ENCODE results near the gene ORAI3. TPM values are rescaled to one million over a fixed set of nuclear protein-coding genes. Genes with fewer than 3 reads are reported as not detected.

Gene ORAI3
- total RNA-seq, 2 donors from 2014 or later, result 7.4 to 16.8 TPM

DNA sequence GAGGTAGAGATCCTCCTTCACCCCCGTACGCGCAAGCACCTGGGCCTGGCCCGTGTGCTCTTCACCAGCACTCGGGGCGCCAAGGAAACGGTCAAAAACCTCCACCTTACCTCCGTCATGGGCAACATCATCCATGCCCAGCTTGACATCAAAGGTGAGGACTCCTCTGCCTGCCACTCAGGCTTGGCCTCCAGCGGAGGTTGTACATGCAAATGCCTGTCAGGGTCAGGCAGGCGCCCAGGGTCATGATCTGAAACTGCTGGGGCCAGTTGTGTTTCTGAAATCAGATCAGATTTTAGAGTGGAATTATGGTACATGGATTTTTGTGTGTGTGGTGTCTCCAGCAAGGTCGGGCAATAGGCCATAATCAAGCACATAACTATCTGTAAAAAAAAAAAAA, 12.5 kb downstream of the ORAI3 start:
- ATAC-seq, result no peak
- H3K4me1 Mint-ChIP-seq (ENCODE audit: low read depth in 2 of 2), result peaks cover 26 to 28% of the 10 kb centered on the region in 2 donors
- no peak overlapping the region for H3K4me3 Mint-ChIP-seq
- peaks cover 25% of the 10 kb centered on the region for H3K36me3 Mint-ChIP-seq
- no peaks in the 10 kb centered on the region for H3K27me3 Mint-ChIP-seq
- no peaks in the 10 kb centered on the region for H3K9me3 Mint-ChIP-seq
- no peak for DNase-seq (ENCODE audit: low spot score)
- no peak overlapping the region for H3K27ac Mint-ChIP-seq

DNA sequence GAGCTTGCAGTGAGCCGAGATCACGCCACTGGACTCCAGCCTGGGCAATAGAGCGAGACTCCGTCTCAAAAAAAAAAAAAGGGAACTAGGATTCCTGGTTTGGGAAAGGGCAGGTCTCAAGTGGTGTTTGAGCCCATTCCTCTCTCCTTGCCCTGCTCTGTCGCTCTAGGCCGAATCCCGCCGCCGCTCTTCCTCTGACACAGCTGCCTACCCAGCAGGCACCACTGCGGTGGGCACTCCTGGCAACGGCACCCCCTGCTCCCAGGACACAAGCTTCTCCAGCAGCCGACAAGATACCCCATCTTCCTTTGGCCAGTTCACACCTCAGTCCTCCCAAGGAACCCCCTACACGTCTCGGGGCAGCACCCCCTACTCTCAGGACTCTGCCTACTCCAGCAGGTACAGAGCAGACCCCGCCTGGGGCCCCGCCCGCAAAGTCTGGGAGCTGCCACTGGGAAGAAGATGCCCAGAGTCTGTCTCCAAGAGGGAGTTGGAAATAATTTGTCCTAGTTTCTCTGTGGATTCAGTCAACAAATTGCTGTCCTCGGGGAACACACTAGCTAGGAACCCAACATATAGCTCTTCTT, 15.2 kb downstream of the ORAI3 start:
- Mint-ChIP-seq H3K36me3 (peaks cover 32% of the 10 kb centered on the region), H3K27me3 (no peaks in the 10 kb centered on the region), H3K27ac (no peak overlapping the region), H3K4me3 (no peak overlapping the region), H3K9me3 (no peaks in the 10 kb centered on the region), H3K4me1 (ENCODE audit: low read depth in 2 of 2) (peaks cover 16 to 23% of the 10 kb centered on the region in 2 donors)
- no peak for DNase-seq (ENCODE audit: low spot score)
- peak; percentile 5 to 28 for ATAC-seq

DNA sequence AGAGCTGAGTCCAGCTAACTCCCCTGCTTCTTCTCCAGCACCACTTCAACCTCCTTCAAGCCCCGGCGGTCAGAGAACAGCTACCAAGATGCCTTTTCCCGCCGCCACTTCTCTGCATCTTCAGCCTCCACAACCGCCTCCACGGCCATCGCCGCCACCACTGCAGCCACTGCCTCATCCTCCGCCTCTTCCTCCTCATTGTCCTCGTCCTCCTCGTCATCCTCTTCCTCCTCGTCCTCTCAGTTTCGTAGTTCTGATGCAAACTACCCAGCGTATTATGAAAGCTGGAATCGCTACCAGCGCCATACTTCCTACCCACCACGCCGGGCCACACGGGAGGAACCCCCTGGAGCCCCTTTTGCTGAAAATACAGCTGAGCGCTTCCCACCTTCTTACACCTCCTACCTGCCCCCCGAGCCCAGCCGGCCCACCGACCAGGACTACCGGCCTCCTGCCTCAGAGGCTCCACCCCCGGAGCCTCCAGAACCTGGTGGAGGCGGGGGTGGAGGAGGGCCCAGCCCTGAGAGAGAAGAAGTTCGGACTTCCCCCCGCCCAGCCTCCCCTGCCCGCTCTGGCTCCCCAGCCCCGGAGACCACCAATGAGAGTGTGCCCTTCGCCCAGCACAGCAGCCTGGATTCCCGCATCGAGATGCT, 15.8 kb downstream of the ORAI3 start:
- no peaks in the 10 kb centered on the region for H3K27me3 Mint-ChIP-seq
- no peak overlapping the region for H3K4me3 Mint-ChIP-seq
- H3K36me3 Mint-ChIP-seq, result peaks cover 30% of the 10 kb centered on the region
- H3K4me1 Mint-ChIP-seq (ENCODE audit: low read depth in 2 of 2), result peaks cover 9 to 16% of the 10 kb centered on the region in 2 donors
- H3K27ac Mint-ChIP-seq, result no peak overlapping the region
- no peak for ATAC-seq
- no peak for DNase-seq (ENCODE audit: low spot score)
- no peaks in the 10 kb centered on the region for H3K9me3 Mint-ChIP-seq

DNA sequence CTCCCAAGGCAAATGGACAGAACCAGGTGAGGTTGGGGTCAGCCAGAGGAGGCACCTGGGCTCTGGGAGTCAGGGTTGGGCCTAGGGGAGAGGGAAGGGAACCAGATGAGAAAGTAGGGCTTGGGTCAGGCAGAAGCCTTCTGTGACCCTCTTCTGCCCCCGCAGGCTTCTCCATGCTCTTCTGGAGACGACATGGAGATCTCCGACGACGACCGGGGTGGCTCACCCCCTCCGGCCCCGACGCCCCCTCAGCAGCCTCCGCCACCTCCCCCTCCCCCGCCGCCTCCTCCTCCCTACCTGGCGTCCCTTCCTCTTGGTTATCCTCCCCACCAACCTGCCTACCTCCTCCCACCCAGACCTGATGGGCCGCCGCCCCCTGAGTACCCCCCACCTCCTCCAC, 16.6 kb downstream of the ORAI3 start:
- Mint-ChIP-seq H3K4me1 (ENCODE audit: low read depth in 2 of 2) (peaks cover 2 to 9% of the 10 kb centered on the region in 2 donors), H3K36me3 (peaks cover 24% of the 10 kb centered on the region), H3K27ac (no peak overlapping the region), H3K4me3 (no peak overlapping the region), H3K9me3 (no peaks in the 10 kb centered on the region), H3K27me3 (no peaks in the 10 kb centered on the region)
- no peak for DNase-seq (ENCODE audit: low spot score)
- no peak for ATAC-seq

DNA sequence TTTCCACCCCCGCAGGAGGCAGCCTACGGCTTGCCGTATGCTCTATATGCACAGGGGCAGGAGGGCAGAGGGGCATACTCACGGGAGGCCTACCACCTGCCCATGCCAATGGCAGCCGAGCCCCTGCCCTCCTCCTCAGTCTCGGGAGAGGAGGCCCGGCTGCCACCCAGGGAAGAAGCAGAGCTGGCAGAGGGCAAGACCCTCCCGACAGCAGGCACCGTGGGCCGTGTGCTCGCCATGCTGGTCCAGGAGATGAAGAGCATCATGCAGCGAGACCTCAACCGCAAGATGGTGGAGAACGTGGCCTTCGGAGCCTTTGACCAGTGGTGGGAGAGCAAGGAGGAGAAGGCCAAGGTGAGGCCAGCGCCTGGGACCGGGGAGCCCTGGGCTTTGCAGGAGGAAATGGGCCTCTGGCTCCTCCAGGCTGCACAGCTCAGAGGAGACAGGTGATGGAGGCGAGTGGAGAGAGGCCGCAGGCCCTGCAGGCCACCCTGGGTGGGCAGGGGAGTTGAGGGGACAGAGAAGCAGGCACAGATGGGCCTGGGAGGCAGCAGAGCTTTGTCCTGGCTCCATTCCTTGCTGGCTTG, 17.3 kb downstream of the ORAI3 start:
- ATAC-seq, result no peak
- no peaks in the 10 kb centered on the region for H3K27me3 Mint-ChIP-seq
- DNase-seq (ENCODE audit: low spot score), result no peak
- H3K4me3 Mint-ChIP-seq, result no peak overlapping the region
- H3K27ac Mint-ChIP-seq, result no peak overlapping the region
- no peaks in the 10 kb centered on the region for H3K9me3 Mint-ChIP-seq
- H3K4me1 Mint-ChIP-seq (ENCODE audit: low read depth in 2 of 2), result peaks cover 0 to 13% of the 10 kb centered on the region in 2 donors
- peaks cover 24% of the 10 kb centered on the region for H3K36me3 Mint-ChIP-seq

DNA sequence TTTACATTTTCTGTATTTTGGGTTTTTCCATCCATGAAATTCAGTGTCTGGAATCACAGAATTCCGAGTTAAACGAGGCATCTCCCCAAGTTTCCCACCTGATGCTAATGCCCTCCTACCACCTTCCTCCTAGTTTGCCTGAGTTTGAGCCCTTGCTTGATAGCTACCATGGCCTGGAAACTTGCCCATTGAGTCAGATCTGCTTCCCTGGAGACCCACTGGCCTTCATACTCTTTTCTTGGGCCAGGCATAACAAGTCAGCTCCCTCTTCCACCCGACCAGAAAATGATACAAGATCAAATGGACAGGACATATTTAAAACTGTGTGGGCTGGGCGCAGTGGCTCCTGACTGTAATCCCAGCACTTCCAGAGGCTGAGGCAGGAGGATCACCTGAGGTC, 18.9 kb downstream of the ORAI3 start:
- H3K4me1 Mint-ChIP-seq (ENCODE audit: low read depth in 2 of 2), result peaks cover 0 to 14% of the 10 kb centered on the region in 2 donors
- no peak overlapping the region for H3K27ac Mint-ChIP-seq
- no peaks in the 10 kb centered on the region for H3K9me3 Mint-ChIP-seq
- no peak for ATAC-seq
- peaks cover 29% of the 10 kb centered on the region for H3K36me3 Mint-ChIP-seq
- no peaks in the 10 kb centered on the region for H3K27me3 Mint-ChIP-seq
- DNase-seq (ENCODE audit: low spot score), result no peak
- no peak overlapping the region for H3K4me3 Mint-ChIP-seq

DNA sequence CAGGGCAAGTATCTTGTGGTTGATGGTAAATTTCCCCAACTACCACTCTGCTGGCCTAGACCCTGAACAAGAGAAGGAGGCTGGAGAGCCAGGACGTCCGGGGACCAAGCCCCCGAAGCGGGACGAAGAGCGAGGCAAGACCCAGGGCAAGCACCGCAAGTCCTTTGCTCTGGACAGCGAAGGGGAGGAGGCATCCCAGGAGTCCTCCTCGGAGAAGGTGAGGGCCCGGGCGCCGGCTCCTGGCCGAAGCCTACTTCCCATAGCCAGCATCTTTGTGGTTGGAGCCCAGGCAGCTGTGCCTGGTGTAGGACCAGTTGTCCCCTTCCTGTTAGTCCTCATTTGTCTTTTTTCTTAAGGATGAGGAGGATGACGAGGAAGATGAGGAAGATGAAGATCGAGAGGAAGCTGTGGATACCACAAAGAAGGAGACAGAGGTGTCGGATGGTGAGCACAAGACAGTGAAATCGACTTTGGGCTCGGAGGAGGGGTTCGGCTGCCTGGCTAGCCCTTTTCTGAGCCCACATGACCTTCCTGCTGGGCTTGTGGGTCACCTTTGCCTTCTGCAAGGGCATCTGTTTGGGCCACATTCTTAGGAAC, 20.5 kb downstream of the ORAI3 start:
- DNase-seq (ENCODE audit: low spot score) (no peak), ATAC-seq (no peak)
- H3K4me1 Mint-ChIP-seq (ENCODE audit: low read depth in 2 of 2), result peaks cover 12 to 25% of the 10 kb centered on the region in 2 donors
- no peak overlapping the region for H3K27ac Mint-ChIP-seq
- H3K4me3 Mint-ChIP-seq, result no peak overlapping the region
- no peaks in the 10 kb centered on the region for H3K9me3 Mint-ChIP-seq
- H3K27me3 Mint-ChIP-seq, result no peaks in the 10 kb centered on the region
- peaks cover 39% of the 10 kb centered on the region for H3K36me3 Mint-ChIP-seq

DNA sequence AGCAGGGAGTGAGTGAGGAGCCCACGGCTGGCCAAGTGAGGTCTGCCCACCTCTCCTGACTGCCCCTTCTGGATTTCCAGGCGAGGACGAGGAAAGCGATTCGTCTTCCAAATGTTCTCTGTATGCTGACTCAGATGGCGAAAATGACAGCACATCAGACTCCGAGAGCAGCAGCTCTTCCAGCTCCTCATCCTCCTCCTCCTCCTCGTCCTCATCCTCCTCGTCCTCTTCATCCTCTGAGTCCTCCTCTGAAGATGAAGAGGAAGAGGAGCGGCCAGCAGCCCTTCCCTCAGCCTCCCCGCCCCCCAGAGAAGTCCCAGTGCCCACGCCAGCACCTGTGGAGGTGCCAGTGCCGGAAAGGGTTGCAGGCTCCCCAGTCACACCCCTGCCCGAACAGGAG, 22.4 kb downstream of the ORAI3 start:
- ATAC-seq (no peak), DNase-seq (ENCODE audit: low spot score) (no peak)
- Mint-ChIP-seq H3K4me3 (no peak overlapping the region), H3K4me1 (ENCODE audit: low read depth in 2 of 2) (peaks cover 13 to 26% of the 10 kb centered on the region in 2 donors), H3K27me3 (no peaks in the 10 kb centered on the region), H3K9me3 (no peaks in the 10 kb centered on the region), H3K27ac (no peak overlapping the region), H3K36me3 (peaks cover 41% of the 10 kb centered on the region)

DNA sequence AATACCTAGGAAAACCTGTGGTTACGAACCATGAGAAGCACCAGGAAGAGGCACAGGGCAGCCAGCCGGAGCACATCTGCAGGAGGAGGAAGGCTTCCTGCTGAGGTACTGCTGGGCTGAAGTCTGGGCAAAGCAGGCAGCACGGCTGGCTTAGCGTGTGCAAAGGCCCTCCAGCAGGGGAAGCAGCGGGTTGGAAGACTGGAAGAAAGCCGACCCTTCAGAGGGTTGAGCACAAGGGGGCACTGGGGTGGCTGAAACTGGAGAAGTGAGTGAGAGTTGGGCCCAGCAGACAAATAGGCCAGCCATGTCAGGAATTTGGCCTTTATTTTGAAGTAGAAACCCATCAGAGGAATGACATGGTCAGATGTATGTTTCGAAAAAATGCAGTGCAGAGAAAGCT, 24.0 kb downstream of the ORAI3 start:
- H3K36me3 Mint-ChIP-seq, result peaks cover 35% of the 10 kb centered on the region
- H3K4me1 Mint-ChIP-seq (ENCODE audit: low read depth in 2 of 2), result peaks cover 13 to 25% of the 10 kb centered on the region in 2 donors
- DNase-seq (ENCODE audit: low spot score) (no peak), ATAC-seq (no peak)
- H3K4me3 Mint-ChIP-seq, result no peak overlapping the region
- H3K27ac Mint-ChIP-seq, result peak overlapping the region in 1 of 2 donors; percentile 73
- H3K27me3 Mint-ChIP-seq, result no peaks in the 10 kb centered on the region
- H3K9me3 Mint-ChIP-seq, result no peaks in the 10 kb centered on the region

DNA sequence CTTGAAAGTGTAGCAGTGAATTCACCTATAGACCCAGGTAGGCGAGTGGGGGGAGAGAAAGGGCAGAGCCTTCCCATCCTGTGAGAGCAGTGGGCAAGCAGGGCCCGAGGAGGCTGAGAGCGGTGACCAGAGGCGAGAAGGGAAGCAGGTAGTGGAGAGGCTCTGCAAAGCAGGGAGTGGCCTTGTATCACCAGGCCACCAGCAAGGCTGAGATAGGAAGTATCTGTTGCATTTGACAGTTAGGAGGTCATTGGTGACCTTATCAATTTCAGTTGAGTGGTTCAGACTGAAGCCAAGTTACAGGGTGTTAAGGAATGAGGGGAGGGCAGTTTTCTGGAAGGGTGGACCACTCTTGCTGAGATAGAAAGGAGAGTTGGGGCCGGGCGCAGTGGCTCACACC, 25.5 kb downstream of the ORAI3 start:
- no peak for DNase-seq (ENCODE audit: low spot score)
- no peak overlapping the region for H3K4me3 Mint-ChIP-seq
- no peaks in the 10 kb centered on the region for H3K27me3 Mint-ChIP-seq
- H3K27ac Mint-ChIP-seq, result no peak overlapping the region
- peaks cover 13 to 28% of the 10 kb centered on the region in 2 donors for H3K4me1 Mint-ChIP-seq (ENCODE audit: low read depth in 2 of 2)
- no peaks in the 10 kb centered on the region for H3K9me3 Mint-ChIP-seq
- H3K36me3 Mint-ChIP-seq, result peaks cover 34% of the 10 kb centered on the region
- ATAC-seq, result no peak

DNA sequence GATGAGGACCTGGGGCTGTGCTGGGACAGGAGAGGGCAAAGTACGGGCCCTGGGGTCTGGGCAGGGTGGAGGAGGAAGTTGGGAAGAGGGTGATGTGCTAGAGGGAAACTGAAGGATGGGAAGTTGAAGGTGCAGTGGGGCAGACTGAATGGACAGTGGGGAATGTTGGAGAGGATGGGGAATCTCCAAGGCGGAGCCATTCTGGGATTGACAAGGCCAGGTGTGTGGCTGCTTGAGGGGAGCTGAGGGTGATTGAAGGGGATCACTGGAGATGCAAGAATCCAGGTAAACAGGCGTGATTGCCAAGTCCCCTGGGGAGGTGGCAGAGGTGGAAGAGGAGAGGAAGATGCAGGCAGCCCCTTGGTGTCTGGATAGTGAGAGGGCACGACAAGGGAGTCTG, 27.6 kb downstream of the ORAI3 start:
- no peak for DNase-seq (ENCODE audit: low spot score)
- Mint-ChIP-seq H3K4me1 (ENCODE audit: low read depth in 2 of 2) (peaks cover 13 to 21% of the 10 kb centered on the region in 2 donors), H3K27ac (no peak overlapping the region), H3K4me3 (no peak overlapping the region), H3K9me3 (no peaks in the 10 kb centered on the region), H3K27me3 (no peaks in the 10 kb centered on the region), H3K36me3 (peaks cover 24% of the 10 kb centered on the region)
- no peak for ATAC-seq

DNA sequence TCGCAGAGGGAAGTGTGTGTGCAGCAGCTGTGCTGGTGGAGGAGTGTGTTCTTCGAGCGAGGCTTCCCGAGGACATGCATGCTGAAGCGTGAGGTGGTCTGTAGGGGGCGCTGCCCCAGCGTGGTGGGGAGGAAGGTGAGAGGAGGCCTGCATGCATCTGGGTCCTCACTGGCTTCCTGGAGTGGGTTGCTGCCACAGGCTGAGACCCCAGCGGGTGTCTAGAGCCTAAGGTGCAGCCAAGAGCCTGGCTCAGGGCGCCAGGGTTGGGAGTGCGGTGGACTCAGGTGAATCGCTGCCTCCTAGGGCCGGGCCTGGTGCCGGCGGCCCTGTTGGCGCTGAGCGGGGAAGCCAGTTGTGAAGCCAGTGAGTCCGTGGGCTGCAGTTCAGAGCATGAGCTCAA, 28.6 kb downstream of the ORAI3 start:
- Mint-ChIP-seq H3K4me1 (ENCODE audit: low read depth in 2 of 2) (peaks cover 13 to 22% of the 10 kb centered on the region in 2 donors), H3K9me3 (no peaks in the 10 kb centered on the region), H3K36me3 (peaks cover 18% of the 10 kb centered on the region), H3K27me3 (no peaks in the 10 kb centered on the region), H3K4me3 (no peak overlapping the region), H3K27ac (no peak overlapping the region)
- ATAC-seq (peak in 1 of 2 donors; percentile 8), DNase-seq (ENCODE audit: low spot score) (no peak)

DNA sequence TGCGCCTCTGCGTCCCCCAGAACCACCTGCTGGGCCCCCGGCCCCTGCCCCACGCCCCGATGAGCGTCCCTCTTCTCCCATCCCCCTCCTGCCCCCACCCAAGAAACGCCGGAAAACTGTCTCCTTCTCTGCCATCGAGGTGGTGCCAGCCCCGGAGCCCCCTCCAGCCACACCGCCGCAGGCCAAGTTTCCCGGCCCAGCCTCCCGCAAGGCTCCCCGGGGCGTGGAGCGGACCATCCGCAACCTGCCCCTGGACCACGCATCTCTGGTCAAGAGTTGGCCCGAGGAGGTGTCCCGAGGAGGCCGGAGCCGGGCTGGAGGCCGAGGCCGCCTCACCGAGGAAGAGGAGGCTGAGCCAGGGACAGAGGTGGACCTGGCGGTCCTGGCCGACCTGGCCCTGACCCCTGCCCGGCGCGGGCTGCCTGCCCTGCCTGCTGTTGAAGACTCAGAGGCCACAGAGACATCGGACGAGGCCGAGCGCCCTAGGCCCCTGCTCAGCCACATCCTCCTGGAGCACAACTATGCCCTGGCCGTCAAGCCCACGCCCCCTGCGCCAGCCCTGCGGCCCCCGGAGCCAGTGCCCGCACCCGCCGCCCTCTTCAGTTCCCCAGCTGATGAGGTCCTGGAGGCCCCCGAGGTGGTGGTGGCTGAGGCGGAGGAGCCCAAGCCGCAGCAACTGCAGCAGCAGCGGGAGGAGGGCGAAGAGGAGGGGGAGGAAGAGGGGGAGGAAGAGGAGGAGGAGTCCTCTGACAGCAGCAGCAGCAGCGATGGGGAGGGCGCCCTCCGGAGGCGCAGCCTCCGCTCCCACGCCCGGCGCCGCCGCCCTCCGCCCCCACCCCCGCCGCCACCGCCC, 30.5 kb downstream of the ORAI3 start:
- ATAC-seq, result no peak
- Mint-ChIP-seq H3K9me3 (no peaks in the 10 kb centered on the region), H3K4me1 (ENCODE audit: low read depth in 2 of 2) (peaks cover under 1 to 17% of the 10 kb centered on the region in 2 donors), H3K4me3 (no peak overlapping the region), H3K27me3 (no peaks in the 10 kb centered on the region), H3K27ac (peak overlapping the region in 1 of 2 donors; percentile 62), H3K36me3 (peaks cover 1% of the 10 kb centered on the region)
- DNase-seq (ENCODE audit: low spot score), result no peak

Data from natural killer cell treated with Interleukin-12 subunit alpha and Interleukin-12 subunit beta and Interleukin-15 and Interleukin-18, amount 100 ng/mL, for 72 hours (primary cell).